OCI-LY7 (cell line): Measurements from ENCODE around the gene APOC3.

Experiments used
- EZH2phosphoT487 ChIP-seq: fragments of 200-600 bp; sonication (generic); IDR thresholded peaks from 2 replicates; pipeline ENCODE4 v1.6.1; 2018; ENCODE audit warnings: low read depth, borderline replicate concordance, mild to moderate bottlenecking, mixed run types, antibody characterized with exemption, low read length, moderate library complexity, mixed read lengths
- TF ChIP-seq, protein P1 (sequence below): fragments of 200-600 bp; sonication (generic); conservative IDR thresholded peaks from 2 replicates; pipeline ENCODE4 v1.5.1; 2014; ENCODE audit warnings: mild to moderate bottlenecking, antibody characterized with exemption, low read length, moderate library complexity, mixed read lengths

GRCh38 chr11:116861539-116861938 lies 31.8 kb downstream of the APOC3 start:
- TF ChIP-seq, protein P1, sequence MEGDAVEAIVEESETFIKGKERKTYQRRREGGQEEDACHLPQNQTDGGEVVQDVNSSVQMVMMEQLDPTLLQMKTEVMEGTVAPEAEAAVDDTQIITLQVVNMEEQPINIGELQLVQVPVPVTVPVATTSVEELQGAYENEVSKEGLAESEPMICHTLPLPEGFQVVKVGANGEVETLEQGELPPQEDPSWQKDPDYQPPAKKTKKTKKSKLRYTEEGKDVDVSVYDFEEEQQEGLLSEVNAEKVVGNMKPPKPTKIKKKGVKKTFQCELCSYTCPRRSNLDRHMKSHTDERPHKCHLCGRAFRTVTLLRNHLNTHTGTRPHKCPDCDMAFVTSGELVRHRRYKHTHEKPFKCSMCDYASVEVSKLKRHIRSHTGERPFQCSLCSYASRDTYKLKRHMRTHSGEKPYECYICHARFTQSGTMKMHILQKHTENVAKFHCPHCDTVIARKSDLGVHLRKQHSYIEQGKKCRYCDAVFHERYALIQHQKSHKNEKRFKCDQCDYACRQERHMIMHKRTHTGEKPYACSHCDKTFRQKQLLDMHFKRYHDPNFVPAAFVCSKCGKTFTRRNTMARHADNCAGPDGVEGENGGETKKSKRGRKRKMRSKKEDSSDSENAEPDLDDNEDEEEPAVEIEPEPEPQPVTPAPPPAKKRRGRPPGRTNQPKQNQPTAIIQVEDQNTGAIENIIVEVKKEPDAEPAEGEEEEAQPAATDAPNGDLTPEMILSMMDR: no peak
- TF ChIP-seq EZH2phosphoT487: no peak
